GM21576 (cell line): ENCODE measurements around the gene VPS13D.

ENCODE experiments used
- ATAC-seq: cut with Tn5 transposase; IDR thresholded peaks from one replicate; pipeline ENCODE4 v1.9.1; 2021; ENCODE audit warnings: mild to moderate bottlenecking, moderate library complexity; ENCODE audit not compliant: unreplicated experiment

The VPS13D gene

DNA sequence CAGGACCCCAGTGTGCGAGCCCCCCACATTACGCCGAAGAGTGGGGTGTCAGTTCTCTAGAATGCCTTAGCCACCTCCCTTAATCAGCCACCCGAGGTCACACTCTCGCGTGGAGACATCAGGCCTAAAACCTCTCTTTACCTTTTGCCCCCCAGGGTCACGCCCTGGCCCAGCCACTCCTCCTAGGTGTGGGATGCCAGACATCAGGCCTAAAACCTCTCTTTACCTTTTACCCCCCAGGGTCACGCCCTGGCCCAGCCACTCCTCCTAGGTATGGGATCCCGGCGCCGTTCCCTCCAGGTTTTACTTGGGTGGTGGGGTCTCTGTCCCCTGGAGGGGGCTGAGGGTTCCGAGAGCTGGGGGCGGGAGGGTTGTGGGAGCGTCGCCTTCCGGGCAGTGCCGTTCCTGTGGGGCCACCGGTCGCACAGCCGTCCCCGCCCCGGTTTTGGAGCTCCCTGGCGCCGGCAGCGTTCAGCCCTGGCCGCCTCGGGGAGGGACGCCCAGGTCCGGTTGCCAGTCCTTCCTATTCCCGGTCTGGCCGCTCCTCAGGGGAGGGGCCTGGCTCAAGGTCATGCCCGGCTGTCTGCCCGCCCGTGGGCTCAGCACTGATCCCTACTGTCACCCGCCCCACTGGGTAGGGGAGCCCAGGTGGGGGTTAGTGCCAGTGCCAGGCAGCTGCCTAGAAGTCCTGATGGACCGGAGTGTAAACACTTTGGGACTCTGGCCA, 882 bp downstream of the VPS13D start:
- peak; percentile 12 for ATAC-seq

DNA sequence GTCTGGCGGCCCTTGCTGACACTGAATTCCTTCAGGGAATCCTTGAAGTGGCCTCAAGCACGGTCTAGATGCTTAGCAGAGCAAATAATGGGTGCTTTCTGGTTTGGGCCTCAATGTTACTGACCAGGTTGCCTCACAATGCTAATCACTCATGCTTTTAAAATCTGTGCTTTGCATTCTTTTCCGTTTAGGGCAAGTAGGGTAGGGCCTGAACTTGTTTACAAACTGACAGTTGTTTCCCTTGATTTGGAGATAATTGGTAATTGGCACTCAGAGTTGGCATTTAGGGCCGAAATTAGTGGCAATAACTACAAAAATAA, 1.4 kb downstream of the VPS13D start:
- no peak for ATAC-seq

DNA sequence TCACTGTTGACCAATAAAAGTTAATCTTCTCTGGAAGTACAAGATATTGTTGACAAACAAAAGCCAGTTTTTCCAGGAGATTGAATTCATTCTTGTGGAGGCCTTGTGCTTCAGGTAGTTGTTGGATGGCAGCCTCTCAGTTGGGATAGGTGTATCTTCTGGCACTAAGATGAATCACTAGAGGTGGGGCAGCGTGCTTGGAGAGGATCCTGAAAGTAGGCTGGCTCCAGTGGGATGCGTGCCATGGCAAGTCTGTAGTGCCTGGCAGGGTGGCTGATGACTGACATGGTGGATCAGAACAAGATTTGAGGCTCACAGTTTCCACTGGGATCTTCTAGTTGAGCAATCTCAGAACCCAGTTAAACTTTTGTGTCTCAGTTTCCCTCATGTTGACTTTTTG, 2.4 kb downstream of the VPS13D start:
- ATAC-seq: no peak

DNA sequence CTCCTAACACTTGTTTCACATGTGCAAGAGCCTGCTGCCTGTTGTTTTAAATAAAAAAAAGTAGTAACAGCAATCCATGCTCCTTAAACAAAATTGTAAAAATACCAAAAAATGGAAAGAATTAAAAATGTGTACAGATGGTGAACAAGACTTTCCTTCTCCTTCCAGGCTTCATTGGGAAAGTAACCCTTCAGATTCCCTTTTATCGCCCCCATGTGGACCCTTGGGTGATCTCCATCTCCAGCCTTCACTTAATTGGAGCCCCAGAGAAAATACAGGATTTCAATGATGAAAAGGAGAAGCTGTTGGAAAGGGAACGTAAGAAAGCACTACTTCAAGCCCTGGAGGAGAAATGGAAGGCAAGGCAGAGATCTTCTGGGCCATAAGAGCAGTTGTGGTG, 14.2 kb downstream of the VPS13D start:
- ATAC-seq: no peak

DNA sequence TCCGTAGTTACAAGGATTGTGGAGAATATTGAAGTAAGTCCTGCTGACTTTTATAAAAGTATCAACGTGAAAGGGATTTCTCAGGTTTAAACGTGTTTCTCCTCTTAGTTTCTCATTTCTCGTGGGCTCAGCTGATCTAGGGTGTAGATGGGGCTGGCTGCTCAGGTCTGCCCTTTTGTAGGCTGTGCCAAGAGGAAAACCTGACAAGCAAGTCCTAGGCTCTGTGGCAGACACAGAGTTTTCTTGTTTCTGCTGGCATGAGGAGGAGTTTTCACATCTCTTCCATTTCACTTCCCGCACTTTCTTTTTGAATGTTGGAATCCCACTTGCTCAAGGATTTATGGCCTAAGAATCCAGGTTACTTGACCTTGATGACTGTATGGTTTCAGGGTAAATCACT, 14.8 kb downstream of the VPS13D start:
- ATAC-seq: no peak

DNA sequence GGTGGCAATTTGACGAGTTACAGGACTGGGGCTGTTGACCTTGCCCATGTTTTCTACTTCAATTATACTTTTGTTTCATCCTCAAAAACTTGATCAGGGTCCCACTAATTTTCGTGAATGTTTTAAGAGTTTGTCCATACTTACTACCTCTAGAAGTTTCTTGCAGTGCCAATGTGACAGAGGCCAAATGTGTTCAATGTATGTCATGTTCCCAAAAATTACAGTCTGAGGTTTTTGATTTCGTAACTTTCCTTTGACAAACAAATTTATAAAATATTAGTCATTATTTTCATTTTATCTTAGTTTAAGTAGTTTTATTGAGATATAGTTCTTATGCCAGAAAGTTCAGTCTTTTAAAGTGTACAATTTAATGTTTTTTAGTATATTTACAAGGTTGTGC, 15.3 kb downstream of the VPS13D start:
- no peak for ATAC-seq

DNA sequence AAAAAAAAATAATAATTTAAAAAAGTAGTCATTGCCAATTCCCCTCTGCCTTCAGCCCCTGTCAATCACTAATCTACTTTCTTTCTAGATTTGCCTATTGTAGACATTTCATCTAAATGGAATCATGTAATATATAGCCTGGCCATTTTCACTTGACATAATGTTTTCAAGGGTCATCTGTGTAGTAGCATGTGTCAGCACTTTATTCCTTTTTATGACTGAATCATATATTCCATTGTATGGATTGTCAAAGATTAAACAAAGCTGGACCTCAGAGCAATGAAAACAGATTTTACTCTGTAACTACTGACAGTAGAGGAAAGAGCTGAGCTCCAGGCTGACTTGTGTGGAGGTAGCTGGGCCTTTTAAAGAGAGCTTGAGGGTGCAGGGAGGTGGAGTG, 15.9 kb downstream of the VPS13D start:
- no peak for ATAC-seq

DNA sequence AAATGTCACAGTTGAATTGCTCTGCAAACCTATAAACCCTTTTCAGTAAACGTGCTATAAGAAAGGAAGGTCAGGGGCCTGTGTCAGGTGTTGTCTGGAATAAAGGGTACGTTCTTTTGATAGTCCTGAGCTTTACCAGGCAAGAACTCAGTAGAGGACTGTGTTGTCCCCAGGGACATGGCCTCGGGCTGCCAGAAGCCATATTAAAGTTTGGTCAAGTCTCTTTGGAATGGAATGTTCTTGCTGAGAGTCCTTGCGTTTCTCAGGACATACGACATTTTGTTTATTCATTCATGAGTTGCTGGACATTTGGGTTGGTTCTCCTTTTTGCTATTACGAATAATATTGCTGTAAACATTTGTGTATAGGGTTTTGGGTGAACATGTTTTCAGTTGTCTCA, 16.8 kb downstream of the VPS13D start:
- ATAC-seq: no peak

DNA sequence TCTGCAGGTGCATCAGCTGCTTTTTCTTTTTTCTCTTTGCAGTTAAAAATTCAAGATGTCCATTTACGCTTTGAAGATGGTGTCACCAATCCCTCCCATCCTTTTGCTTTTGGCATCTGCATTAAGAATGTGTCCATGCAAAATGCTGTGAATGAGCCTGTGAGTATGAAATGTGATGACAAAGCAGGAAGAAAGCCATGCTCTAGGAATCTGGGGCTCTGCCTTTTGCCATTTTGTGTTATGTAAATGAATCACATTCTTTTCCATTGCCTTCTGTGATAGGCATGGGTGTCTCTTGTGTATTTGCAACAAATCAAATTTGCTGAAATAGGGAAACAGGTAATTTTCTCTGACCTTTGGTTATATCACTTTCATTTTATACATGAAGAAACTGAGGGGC, 19.4 kb downstream of the VPS13D start:
- ATAC-seq: no peak

DNA sequence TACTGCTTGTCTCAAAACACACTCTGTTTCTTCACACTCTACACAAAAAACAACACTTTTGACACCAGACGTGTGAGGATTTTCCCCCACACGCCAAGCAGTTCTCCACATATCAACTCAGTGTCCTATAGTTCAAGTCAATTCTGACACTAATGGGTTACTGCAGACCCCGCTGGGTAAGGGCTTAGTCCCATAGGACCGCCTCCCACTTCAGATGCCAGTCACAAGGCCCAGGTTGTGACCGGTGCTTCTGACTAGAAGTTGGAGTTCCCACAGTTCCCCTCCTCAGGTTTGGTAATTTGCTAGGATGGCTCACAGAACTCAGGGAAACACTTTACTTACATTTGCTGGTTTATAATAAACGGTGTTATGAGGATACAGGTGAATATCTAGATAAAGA, 19.9 kb downstream of the VPS13D start:
- ATAC-seq: no peak

DNA sequence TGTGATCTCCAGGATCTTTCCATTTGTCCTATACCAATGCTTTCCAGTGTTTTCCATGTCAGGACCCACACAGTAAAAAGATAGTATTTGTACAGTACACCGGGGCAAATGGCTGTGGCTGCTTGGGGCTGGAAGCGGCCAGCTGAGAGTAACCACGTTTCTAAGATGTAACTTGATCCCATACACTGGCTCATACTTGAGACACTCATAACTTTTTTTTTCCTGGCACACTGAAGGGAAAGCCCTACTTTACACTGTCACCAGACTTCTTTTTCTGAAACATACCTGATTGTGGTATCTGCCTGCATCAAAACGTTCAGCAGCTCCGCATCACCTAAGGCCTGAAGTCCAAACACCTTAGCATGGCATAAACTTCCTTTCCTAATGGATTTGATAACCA, 21.6 kb downstream of the VPS13D start:
- no peak for ATAC-seq

DNA sequence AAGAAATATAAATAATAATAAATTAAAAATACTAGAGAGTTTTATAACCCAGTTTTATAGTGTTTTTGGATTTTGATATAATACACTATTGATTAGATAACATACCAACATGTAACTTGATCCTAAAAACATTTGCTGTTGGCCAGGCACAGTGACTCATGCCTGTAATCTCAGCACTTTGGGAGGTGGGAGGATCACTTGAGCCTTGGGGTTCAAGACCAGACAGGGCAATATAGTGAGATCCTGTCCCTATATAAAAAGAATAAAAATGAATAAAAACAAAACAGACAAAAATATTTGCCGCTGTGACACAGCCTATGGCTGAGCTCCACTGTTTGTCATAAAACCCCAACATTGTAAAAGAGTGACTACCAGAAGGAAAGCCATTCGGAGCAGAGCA, 26.1 kb downstream of the VPS13D start:
- ATAC-seq: no peak

DNA sequence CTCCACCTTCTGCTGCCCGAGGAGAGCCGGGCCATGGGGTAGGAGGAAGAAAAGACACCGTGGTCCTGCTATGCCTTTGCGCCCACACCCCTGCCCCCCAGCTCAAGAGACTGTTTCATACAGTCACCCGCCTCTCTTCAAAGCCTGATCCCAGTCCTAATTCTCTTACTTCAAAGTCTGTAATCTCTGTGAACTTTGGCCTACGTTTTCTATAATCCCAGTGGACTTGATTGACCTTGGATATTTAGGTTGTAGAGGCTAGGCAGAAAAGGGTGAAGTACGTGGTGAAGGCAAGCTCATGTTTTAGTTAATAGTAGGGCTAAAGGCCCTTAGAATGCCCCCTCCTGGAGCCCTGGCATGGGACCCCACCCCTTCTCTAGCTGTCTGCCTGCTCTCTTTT, 28.4 kb downstream of the VPS13D start:
- ATAC-seq: no peak

DNA sequence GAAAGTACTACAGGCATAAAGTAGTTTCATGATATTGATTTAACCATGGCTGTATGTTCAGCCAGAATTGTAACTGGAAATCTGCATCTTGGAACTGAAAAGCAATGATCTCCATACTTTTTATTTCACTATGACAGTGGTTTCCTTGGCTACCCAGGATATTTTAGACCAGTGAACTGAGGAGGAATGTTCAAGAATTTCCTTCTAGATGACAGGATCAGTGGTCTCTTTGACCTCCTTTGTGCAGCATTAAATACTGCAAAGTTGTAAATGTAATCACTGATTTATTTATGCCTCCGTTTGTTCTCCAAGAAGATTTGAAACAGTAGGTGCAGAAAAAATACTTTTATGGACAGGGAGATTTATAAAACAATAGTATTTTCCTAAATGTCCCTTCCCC, 39.5 kb downstream of the VPS13D start:
- no peak for ATAC-seq

DNA sequence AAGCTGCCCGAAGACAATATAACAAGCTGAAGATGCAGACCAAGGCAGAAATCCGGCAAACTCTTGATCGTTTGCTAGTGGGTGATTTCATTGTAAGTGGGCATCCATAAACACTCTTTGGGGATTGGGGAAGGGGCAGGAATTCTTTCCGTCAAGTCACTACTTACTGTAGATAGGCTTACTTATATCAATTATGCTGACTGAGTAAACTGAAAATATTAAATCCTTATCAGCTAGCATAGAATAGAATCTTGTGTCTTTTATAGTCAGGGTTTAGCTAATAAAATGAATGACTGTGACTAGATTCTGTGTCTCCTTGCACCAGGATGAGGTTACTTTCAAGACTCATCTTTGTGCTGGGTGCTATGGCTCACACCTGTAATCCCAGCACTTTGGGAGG, 41.2 kb downstream of the VPS13D start:
- ATAC-seq: no peak

DNA sequence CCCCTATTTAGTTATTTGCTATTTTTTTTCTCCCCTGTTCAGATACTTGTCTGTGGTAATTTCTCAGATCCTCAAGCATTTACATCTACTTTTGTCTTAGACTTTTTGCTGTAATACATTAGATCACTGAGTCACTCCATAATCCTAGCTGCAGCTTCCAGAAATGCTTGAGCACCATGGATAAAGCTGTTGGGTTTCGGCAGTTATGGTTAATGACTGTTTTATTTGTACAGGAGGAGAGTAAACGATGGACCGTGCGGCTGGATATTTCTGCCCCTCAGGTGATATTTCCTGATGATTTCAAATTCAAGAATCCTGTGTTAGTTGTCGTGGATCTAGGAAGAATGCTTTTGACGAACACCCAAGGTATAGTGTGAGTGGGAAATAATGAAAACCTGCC, 42.9 kb downstream of the VPS13D start:
- ATAC-seq: no peak

DNA sequence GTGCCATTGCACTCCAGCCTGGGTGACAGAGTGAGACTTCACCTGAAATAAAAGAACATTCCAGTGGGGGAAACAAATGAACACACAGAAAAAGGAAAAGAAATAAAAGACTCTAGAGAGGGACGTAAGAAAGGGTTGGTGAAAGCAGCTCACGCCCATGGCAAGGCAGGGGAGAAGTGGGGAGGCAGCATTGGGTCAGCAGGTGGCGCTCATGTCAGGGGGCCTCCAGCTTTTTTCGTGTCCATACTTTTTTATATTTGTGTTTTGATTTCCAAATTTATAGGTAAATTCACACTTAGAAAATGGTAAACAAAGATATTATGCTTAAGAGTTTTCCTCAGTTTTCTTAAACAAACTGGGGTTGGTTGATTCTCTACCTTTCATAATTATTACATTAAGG, 45.5 kb downstream of the VPS13D start:
- no peak for ATAC-seq

DNA sequence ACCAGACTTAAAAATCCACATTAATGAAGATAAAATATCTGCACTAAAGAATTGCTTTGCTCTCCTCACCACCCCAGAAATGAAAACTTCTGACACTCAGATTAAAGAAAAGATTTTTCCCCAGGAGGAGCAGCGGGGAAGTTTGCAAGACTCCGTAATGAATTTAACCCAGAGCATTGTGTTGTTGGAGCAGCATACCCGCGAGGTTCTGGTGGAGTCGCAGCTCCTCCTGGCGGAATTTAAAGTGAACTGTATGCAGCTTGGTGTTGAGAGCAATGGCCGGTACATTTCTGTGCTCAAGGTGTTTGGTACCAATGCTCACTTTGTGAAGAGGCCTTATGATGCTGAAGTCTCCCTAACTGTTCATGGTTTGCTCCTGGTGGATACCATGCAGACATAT, 46.4 kb downstream of the VPS13D start:
- no peak for ATAC-seq

DNA sequence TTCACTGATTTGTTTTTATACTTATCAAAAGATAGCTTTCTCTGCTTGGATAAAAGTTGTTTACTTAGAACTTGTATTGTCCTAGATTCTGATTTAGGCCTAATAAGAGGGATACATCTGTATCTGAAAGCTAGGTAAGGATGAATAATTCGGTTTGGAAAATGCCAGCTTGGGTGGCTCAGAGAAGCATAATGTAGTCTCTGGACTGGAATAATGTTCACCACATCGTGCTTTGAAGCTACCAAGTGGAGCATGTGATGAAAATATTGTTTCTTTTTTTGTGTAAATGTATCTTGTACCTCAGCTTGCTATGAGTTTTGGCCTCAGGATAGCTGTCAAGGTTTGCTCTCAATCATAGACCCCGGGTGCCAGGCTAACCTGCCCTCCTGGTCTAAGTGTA, 49.2 kb downstream of the VPS13D start:
- ATAC-seq: no peak

DNA sequence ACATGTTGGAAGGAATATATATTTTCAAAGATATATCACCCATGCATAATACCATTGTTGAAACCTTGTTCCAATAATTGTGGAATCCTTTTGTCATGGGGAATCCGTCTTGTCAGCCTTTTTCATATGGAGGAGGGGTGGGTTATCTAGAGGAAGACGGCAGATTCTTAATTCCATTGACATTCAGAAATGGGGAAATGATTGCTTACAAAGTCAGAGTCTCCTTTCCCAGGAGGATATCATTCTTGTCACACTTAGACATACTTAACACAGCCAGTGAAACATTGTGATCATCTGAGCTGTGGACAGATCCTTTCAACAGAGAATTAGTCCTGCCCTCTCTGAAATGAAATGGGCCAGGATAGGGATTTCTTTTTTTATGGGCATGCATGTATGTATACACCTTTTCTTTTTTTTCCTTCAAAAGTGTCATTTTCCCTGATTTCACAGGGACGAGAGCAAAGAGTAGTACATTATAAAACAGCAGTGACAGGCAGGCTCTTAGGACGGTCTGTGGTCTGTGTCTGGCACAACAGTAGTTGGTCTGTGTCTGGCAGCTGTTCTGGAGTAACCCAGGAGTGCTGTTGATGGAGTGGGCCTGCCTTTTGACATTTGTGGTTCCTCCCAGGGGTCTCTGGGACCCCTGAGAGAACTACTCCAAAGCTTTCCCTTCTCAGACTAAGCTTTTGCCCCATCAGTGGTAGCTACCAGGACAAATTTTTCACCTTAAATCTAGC, 50.1 kb downstream of the VPS13D start:
- ATAC-seq: no peak

DNA sequence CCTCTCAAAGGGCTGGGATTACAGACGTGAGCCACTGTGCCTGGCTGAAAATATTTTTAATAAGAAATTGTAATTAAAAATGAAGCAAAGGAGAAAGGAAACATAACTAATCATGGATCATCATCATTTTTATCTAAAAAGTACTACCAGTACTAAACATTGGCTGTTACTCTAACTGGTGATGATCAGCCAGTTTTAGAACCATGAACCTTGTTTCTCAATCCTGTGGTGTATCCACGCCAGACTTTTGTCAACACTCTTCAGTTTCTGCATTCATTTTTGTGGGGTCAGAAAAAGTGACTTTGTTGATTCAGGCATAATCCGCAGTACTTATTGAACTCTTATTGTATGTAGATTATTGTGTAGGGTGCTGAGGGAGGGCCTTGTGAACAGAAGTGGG, 52.3 kb downstream of the VPS13D start:
- no peak for ATAC-seq

DNA sequence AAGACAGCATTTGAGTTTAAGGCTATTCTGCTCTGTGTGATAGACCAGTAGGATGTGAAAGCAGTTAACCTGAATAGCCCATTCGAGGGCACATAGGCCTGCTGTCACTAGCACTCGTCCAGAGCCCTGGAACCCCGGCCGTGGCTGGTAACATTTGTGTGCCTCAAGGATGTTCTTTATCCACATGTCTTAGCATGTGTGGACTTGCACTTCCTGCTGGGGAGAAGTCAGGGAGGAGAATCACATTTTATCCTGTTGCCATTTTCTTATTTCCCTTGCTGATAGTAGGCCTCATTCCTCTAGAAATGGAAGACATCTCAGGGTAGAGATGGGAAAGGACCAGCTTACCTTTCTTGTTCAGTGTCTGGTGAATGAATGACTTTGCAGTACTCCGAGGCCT, 54.7 kb downstream of the VPS13D start:
- ATAC-seq: no peak
